GM19239 (cell line): Measurements from ENCODE around the gene UPK3A.
A peak's percentile ranks its signal among the peaks of the same experiment; 100 is the strongest.

Source experiments
- DNase-seq: peaks from one replicate; pipeline ENCODE4 v3.0.0; 2011; ENCODE audit warnings: low spot score; ENCODE audit not compliant: insufficient read length
- FAIRE-seq: peaks from 2 replicates; lab custom pipeline; 2011; peaks lifted over from hg19 to GRCh38; lab: Jason Lieb, UNC

The UPK3A gene

GRCh38 chr22:45284705-45285262, at the start of gene UPK3A:
TSS of gene UPK3A (plus strand) at chr22:45284949. CDS start at chr22:45285014, 65 bp downstream.
- FAIRE-seq: no peak
- DNase-seq: no peak

DNA sequence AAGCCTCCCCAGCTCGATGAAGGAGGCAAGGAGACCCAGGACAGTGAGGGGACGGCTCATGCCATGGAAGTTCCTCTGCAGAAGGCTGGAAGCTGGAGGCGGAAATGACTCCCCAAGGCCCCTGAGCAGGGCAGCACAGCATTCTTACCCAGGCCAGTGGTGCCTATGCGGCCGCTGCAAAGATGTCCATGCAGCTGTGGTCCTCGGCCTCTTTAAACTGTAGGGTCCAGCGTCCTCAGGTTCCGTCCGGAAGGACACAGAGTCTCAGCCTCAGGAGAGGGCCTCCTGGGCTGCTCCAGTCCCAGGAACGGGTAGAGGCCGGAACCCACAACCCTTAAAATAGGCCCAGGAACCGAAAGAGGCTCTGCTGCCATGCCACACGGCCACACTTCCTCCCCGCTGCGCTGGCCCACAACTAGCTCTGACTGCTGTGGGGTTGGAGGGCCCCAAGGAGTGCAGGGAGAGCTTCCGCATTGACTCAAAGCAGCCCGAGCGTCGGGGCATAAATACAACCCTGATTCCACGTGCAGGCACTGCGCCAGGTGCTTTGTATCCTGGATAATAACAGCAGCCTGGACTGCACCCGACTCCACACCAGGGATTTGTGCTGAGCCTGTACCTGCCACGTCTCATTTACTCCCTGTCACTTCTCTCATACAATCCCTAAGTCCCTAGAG, 49.5 kb upstream of the UPK3A start:
- FAIRE-seq: peak; percentile 100
- DNase-seq: peak; percentile 90

DNA sequence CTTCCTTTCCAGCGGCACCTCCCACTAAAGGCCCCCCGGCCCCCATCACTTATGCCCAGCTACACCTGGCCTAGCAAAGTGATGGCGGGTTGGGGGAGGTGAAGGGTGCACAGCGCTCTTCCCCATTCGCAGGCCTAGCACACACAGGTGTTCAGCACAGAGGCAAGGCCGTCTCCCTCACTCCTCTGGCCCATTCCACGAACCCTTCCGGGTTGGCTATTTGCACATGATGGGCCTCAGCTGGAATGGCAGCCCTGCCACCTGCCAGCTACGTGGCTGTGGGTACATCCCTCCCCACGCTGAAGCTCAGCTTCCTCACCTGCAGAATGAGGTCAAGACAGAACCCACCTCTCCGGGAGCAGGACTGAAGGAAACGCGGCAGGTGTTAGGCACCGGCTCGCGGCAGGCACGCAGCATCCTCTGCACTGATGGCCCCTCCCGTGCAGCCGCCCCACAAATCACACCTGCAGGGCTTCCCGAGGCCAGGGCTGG, 48.9 kb upstream of the UPK3A start:
- DNase-seq (peak; percentile 37), FAIRE-seq (peak; percentile 87)

DNA sequence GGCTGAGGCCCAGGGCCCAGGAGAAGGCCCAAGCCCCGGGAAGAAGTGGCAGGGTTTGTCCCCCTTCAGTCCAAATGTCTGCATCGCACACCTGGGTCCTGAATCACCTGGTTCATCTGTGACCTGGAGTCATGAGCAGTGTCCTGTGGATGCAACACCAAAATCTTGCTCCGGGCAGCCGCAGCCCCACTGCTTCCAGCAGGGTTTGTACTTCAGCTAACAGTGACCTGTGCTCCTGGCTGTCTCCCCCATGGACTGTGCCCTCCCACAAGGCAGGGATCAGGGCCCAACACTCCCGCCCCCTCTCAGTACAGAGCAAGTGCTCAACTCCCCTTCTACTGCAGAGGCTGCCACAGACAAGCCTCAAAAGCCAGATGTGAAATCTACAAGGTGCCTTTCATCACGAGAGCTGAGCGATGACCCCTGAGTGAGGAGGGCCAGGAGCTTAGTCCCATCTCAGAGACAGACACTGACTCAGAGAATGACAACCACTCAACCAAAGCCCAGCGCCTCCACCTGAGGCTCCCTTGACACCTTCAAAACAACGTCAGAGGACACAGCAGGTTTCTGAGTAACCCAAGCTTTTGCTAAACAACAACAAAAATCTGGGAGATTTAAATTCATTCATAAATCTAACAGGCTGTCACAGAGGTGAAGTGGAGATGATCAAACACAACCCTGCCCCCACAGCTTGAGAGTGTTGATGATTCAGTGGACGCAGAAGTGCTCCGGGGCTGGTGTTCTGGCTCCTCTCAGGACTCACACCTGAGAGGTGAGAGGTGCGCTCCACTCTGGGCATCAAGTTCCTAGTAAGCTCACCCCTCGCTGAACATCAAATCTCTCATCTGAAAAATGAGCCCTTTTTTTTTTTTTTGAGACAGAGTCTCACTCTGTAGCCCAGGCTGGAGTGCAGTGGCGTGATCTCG, 47.4 kb upstream of the UPK3A start:
- DNase-seq (no peak), FAIRE-seq (no peak)

DNA sequence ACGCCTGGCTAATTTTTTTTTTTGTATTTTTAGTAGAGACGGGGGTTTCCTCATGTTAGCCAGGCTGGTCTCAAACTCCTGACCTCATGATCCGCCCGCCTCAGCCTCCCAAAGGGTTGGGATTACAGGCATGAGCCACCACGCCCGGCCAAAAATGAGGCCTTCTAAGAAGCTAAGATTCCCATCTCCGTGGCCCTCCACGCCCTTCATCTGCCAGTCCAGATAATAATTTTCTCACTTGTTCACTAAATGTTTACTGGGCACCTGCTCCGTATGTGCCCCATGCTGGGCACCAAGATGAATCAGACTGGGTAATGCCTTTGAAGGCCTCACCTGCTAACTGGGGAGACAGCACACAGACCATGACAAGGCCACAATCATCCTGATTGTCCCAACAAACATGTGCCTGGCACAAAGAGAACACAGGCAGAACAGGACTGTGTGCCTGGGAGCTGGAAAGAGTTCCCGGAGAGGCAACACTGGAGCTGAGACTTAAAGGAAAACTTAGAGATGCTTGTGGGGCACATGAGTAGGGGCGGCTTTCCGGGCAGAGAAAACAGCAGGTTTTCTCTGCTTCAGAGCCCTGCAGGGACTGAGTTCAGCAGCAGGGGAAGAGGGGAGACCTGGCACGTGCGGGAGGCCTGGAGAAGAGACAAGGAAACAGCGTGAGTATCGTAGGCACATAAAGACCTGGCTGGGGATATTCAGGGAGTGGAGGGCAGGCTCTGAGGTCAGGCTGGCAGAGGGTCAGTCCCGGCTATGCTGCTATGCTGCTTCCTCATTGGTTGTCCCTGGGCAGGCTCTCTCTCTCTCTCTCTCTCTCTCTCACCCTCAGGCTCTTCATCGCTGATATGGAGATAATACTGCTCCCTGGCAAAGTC, 46.4 kb upstream of the UPK3A start:
- DNase-seq: no peak
- no peak for FAIRE-seq

DNA sequence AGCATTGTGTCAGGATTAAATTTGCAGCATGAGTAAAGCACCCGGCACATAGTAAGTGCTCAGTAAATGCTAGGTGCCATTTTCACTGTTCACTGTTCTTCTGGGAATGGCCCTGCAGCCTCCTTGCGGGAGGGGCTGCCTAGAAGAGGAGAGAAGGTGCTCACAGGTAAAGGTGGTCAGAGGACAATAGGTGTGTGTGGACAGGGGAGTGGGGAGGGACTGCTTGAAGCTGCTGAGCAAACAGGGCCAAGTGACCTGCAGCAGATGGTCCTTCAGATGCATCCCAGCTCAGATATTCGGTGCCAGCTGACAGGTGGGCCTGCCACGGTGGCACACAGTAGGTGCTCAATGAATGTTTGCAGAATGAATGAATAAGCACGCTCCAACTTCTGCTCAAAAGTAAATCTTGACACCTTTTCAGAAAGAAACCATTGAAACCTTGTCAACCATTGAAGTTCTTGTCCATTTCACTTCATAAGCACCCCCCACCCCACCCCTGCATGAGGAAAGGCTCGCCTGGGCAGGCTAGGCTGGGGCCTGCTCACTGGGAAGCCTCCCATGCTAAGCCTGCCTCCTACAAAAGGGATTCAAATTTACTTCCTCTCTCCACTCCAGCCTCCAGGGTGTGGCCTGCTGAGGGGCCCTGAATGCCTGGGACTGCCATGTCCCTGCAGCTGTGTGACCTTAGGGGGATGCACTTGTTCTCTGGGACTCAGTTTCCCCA, 45.6 kb upstream of the UPK3A start:
- no peak for FAIRE-seq
- DNase-seq: no peak

- no peak for DNase-seq
- peak; percentile 79 for FAIRE-seq
Observed at GRCh38 chr22:45239681-45240051, 45.1 kb upstream of the UPK3A start.

DNA sequence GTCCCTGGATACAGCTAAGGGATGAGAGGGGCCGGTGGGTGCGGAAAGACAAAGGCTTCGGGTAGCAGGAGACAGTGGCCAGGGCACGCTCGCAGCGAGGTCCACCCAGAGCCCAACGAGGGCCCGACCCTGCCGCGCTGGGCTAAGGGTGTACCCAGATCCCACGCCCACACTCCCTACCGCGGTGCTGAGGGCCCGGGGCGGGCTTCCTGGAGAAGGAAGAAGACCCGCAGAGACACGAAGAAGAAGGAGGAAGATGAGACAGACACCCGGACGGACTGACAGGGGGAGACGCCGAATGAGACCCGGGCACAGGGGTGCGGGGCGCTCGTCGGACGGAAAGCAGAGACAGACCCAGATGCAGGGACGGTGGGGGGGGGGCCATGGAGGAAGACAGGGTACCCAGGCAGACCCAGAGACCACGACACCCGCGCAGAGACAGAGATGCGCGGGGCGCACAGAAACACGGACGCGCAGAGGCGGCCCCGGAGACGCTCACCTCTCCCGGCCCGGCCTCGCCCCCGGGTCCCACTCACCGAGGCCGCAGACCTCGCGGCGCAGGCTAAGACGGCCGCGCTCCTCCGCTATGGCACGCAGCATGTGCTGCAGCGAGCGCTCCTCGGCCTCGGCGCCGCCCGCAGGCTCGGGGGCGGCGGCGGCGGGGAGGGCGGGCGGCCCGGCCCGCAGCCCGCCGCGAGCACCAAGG, 44.5 kb upstream of the UPK3A start:
- DNase-seq (peak; percentile 49), FAIRE-seq (no peak)

DNA sequence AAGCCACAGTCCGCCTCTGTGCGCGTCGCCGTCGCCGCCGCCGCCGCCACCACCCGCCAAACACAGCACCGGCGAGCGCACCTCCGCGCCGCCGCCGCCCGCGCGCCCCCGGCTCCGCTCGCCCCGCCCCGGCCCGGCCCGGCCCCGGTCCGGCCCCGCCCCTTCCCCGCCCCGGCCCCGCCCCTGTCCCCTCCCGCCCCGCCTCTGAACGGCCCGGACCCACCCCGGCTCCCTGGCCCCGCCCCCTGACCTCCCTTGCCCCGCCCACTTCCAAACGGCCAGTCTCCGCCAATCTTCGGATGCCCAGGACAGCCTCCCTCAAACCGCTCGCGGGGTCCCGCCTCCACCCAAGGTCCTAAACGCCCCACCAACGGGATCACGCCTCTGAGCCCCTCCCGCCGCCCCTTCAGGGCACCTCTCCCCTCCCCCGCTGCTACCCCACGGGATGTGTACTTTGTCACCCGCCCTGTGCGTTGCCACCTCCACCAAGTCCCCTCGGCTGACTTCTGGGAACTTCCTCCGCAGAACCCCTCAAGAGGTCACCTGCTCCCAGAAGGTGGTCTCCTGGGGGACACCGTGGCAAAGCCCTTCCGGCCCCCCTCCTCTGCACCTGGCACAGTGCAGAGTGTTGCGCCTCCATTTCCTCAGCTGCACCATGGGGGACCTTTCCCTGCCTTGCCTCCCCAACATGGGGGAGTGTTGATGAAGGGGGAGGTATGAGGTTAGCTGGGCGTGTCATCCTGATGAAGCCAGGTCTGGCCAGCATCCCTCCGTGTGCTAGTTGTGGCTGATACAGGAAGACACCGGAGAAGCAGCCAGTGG, 43.7 kb upstream of the UPK3A start, which contains the start of gene KIAA0930:
KIAA0930 (minus strand) TSS at position 85 of the 822 bp plus-strand sequence. CDS start 191 bp downstream, outside the sequence.
- peak; percentile 94 for DNase-seq
- peak; percentile 90 for FAIRE-seq

DNA sequence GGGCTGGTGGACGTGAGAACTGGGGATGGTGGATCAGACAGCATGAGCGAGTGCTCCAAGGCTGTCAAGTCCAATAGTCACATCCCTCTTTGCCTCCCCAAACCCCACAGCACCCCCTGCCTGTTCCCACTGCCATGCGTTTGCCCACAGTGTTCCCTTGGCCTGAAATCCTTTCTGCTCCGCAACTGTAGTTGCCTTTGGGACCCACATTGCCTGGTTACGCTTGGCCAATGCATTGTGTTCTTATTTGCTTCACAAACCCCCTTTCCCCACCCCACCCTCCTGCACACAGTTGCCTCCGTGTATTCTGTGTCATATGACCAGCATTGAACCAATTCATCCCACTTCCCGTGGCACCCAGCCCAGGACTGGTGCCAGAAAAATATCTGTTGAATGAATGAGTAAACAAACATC, 42.0 kb upstream of the UPK3A start:
- DNase-seq (no peak), FAIRE-seq (no peak)

GRCh38 chr22:45244916-45245315, 39.8 kb upstream of the UPK3A start:
- no peak for FAIRE-seq
- no peak for DNase-seq

DNA sequence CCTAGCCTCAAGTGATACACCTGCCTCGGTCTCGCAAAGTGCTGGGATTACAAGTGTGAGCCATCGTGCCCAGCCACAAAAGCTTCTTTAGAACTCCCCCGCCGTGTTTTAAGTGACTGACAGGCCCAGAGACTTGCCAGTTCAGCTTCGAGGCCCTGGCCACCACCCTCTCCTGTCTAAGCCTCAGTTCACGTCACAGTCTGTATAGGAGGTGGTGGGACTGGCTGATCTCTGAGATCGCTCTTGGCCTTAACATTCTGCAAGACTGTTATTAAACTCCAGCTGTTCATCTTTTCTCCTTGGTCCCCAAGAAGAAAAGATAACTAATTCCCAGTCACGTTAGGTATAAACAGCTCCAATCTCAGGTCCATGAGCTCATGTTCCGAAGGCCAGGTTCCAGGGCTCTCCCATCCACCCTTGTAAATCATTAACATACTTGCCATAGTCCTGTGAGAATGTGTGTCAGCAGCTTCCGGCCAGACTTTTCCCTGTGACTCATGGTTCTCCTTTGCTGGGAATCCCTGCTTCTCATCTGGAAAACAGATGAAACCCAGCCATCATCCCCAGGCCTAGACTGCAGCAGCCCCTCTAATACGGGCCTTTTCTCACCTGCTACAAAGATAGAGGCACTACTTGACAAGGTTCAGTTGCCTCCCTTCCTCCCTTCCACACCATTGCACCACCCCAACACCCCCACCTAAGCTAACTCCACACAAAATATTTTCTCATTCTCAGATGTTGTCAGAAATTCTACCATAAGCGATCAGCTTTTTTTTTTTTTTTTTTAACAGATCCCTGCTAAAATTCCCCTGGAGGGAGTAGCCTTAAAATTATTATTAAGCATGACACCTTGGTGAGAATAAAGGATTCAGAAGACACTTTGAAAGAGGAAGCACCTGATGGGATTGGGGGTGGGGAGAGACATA, 38.4 kb upstream of the UPK3A start:
- DNase-seq: no peak
- no peak for FAIRE-seq

GRCh38 chr22:45248832-45249561, 35.8 kb upstream of the UPK3A start:
- FAIRE-seq: peak; percentile 95
- DNase-seq: peak; percentile 54

DNA sequence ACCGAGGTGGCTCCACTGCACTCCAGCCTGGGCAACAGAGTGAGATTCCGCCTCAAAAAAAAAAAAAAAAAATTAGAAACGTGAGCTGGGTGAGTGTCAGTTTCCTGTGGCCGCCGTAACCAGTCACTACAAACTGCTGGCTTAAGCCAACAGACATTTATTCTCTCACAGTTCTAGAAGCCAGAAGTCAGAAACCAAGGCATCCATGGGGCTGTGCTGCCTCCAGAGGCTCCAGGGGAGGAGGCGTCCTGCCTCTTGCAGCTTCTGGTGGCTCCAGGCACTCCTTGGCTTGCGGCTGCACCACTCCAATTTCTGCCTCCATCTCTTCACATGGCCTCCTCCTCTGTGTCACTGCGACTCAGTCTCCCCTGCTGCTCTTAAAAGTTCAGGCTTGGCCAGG, 32.9 kb upstream of the UPK3A start:
- FAIRE-seq: no peak
- DNase-seq: no peak

- no peak for DNase-seq
- FAIRE-seq: no peak
Observed at GRCh38 chr22:45253039-45253641, 31.6 kb upstream of the UPK3A start.

DNA sequence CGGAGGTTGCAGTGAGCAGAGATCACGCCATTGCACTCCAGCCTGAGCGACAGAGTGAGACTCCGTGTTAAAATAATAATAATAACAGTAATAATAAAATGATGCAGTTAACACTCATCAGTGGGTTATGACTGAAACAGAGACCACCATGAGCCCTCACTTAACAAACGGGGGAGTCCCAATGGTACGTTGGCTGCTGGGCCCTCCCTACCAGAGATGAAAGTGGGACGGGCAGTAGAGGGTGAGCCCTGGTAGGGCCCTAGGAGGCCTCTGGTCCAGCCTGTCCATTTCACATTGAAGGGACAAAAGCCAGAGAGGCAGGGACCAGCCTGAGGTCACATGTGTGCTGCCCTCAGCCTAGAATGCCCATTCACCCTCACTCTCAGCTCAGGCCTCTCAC, 30.4 kb upstream of the UPK3A start:
- no peak for FAIRE-seq
- no peak for DNase-seq
